GM12891 (cell line): ENCODE measurements around the gene BHMT2.

Experiments used
- POLR2A ChIP-seq: IDR thresholded peaks from 2 replicates; pipeline ENCODE4 v1.6.1; 2011; ENCODE audit warnings: low read depth, low read length, control low read depth
- POLR2AphosphoS5 ChIP-seq: IDR thresholded peaks from 2 replicates; pipeline ENCODE4 v1.6.1; 2011; ENCODE audit warnings: low read depth, low read length, control low read depth
- TAF1 ChIP-seq: IDR thresholded peaks from 2 replicates; pipeline ENCODE4 v1.6.1; 2011; ENCODE audit warnings: low read depth, low read length, control low read depth

- TF ChIP-seq POLR2AphosphoS5 = no peak
- no peak for TF ChIP-seq TAF1
- TF ChIP-seq POLR2A = no peak
Observed at GRCh38 chr5:79032782-79033181, 36.8 kb upstream of the BHMT2 start.
